ENCODE measurements around the gene MNX1.

DNA sequence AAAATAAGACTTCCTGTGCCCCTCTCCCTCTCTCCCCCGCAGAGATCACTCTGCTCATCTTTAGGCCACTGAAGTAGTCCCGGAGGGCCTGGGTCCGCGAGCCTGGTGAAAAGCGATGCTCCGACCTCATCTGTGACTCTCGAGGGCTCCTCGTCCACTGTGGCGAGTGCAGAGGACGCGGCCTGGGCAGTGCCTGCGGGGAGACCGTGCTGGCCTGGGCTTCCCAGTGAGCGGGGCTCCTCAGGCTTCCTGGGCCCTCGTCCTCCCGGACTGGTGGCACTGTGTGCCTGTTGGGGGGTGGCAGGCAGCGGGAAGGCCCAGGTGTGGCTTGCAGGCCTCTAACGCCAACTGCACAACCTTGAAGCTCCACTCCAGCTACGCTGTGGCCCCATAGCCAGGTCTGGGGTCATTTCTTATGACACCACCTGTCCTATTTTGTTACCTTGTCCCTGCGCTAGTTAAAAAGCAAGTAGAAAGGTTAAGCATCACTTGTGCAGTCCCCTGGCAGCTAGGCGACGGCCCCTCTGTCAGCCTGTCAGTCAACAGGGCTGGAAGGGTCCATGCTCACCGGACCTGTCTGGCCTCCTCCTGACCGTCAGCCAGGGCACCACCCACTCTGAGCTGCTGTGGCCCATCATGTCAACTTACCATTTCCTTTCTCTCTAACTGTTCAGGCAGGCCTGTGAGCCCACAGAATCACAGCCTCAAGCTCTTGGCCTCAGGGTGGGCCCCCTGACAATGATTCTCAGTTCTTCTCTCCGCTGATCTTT lies 20.5 kb downstream of the MNX1 start:
- TF ChIP-seq, protein P1, sequence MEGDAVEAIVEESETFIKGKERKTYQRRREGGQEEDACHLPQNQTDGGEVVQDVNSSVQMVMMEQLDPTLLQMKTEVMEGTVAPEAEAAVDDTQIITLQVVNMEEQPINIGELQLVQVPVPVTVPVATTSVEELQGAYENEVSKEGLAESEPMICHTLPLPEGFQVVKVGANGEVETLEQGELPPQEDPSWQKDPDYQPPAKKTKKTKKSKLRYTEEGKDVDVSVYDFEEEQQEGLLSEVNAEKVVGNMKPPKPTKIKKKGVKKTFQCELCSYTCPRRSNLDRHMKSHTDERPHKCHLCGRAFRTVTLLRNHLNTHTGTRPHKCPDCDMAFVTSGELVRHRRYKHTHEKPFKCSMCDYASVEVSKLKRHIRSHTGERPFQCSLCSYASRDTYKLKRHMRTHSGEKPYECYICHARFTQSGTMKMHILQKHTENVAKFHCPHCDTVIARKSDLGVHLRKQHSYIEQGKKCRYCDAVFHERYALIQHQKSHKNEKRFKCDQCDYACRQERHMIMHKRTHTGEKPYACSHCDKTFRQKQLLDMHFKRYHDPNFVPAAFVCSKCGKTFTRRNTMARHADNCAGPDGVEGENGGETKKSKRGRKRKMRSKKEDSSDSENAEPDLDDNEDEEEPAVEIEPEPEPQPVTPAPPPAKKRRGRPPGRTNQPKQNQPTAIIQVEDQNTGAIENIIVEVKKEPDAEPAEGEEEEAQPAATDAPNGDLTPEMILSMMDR (IDR thresholded peaks at IDR 0.05), result no peak
- no peak for TF ChIP-seq POLR2AphosphoS5 (IDR thresholded peaks at IDR 0.05)
